ENCODE data around the gene EFNB1.

EFNB1 gene

DNA sequence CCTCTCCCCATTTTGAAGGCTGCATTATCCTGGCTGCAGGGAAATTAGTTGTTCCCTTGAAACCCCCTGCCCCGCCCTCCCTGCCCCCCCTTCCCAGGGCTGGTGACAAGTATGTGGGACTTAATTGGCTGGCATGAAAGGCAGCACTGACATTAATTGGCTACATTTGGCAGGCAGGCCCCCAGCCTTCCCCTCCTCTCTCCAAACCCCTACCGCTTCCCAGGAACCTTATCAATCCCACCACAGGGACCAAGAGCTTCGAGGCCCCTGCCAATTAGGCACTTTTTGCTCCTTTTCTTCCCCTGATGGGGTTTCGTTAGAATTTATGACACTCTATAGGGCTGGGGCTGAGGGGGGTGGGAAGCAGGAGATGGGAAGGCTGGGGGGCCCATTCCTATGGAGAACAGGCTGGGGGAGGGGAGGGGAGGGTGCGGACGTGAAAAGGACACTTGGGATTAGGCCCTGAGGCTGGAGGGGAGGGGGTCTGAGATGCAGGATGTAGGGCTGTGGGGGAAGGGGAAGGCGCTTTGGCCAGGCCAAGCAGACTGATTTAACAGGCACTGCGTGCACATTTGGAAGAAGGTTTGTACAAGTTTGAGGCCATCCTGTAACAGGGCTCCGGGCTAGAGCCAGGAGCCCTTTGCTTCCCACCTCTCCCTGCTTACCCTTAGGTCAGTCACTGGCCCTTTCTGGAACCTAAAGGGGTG, 52.2 kb downstream of the EFNB1 start:
- no peak for DNase-seq (ENCODE audit: low read depth in 2 of 3, low spot score in 2 of 3)

DNA sequence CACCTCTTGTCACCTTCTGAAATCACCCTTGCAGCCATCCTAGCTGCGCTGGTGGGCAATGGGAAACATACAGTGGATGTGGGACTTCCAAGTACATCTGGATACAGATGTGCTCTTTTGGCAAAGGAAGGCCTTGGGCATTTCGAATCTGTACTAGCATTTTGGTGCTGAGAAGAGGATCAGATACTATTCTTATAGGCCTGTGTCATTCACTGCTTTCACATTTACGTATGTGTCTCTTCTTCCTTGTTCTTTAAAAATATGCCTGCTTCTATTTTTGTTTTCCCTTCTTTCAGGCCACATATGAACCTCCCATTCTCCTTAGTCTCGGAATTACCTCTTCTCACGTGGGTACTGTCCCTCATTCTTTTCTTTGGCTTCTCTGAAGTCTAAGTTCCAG, 53.1 kb downstream of the EFNB1 start:
- DNase-seq (ENCODE audit: low read depth in 2 of 3, low spot score in 2 of 3), result no peak

DNA sequence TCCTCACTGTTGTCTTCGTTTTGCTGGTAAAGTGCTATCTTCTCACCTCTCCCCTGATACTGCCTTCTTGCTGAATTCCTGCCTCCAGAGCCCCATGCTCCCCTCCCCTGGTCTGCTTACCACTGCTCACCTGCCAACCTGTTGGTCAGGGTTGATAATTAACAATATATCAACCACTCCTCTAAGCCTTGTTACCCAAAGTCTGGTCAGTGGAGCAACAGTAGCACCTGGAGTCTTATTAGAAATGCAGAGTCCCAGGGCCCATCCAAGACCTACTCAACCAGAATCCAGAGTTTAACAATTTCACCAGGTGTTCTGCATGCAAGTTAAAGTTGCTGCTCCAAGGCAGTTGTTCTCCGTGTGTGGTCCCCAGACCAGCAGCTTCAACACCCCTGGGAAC, 55.0 kb downstream of the EFNB1 start:
- no peak for DNase-seq (ENCODE audit: low read depth in 2 of 3, low spot score in 2 of 3)

DNA sequence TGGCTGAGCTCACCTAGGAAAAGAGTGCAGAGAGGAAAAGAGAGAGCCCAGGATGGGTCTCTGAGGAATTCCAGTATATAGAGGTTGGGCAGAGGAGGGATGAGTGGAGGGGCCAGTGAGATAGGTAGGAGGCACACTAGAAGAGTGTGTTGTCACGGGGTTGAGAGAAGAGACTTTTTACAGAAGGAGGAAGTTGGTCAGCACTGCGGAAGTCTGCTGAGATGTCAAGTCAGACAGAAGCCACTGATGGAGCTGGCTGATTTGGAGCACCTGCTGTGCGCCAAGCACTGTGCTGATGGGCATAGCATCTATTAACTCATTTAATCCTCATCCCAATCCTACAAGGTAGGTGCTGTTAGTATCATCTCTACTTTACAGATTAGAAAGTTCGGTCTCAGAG, 60.4 kb downstream of the EFNB1 start:
- DNase-seq (ENCODE audit: low read depth in 2 of 3, low spot score in 2 of 3), result no peak
